ENCODE results near the gene KIF26A.

Gene KIF26A

DNA sequence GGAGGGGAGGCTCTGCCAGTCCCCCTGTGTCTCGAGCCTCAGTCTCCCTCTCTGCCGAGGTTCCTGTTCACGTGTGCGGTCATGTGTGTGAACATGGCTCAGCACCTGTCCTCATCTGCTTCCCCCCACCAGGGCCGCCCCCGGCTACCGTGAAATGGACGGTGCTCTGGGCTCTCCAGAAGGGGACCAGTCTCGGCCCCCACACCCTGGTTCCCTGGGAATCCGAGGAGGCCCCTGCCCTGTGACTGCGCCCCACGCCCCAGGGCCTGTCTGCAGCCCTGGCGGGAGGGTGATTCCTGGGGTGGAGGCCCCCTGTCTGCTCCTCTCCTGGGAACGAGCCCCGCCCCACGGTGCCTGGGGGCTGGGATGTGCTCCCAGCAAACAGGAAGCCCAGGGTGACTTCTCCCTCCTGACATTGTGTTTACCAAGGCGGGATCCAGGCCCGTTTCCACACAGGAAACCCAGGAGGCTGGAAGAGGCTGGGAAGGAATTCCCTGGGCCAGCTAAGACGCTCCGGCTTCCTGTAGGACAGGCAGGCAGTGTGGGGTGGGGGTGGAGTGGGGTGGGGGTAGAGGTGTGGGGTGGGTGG, 46.6 kb downstream of the KIF26A start:
- Histone ChIP-seq H3K27me3 (replicated peaks; ENCODE audit: control insufficient read depth, insufficient read depth, low read length) (peaks cover 1% of the 10 kb centered on the region; the same call in 1 of the 2 replicates), H3K36me3 (ENCODE audit: control insufficient read depth, insufficient read depth, low read length) (no peaks in the 10 kb centered on the region), H3K4me3 (replicated peaks; ENCODE audit: low read depth, low read length) (no peak overlapping the region)
- TF ChIP-seq, protein P1, sequence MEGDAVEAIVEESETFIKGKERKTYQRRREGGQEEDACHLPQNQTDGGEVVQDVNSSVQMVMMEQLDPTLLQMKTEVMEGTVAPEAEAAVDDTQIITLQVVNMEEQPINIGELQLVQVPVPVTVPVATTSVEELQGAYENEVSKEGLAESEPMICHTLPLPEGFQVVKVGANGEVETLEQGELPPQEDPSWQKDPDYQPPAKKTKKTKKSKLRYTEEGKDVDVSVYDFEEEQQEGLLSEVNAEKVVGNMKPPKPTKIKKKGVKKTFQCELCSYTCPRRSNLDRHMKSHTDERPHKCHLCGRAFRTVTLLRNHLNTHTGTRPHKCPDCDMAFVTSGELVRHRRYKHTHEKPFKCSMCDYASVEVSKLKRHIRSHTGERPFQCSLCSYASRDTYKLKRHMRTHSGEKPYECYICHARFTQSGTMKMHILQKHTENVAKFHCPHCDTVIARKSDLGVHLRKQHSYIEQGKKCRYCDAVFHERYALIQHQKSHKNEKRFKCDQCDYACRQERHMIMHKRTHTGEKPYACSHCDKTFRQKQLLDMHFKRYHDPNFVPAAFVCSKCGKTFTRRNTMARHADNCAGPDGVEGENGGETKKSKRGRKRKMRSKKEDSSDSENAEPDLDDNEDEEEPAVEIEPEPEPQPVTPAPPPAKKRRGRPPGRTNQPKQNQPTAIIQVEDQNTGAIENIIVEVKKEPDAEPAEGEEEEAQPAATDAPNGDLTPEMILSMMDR (IDR thresholded peaks at IDR 0.05; ENCODE audit: insufficient read depth, low read length, poor library complexity, severe bottlenecking) = no peak
- no peak for DNase-seq (ENCODE audit: extremely low read depth, insufficient read length)

DNA sequence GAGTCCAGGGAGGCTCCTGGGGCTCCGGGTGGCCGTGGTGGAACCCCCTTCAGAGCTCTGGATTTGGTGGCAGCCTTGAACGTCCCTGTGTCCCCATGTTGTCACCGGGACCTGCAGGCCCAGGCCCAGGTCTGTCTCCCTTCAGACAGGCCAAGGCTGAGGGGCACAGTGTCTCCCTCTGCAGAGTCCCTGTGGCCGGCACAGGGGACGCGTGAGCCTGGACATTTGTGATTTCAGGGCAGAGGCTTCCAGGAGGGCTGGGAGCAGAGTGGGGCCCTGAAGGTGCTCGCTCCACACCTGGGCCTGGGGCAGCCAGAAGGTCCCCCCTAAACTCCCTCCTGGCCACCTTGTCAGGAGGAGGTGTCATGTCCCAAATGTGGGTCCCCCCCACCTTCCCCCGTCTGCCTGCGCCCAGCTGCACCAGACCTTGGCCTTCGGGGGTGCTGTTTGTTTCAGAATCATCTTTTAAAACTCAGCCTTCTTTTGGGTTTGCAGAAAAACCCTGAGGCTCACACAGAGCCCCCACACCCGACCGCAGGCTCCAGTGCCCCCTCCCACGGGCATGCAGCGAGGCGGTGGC, 47.6 kb downstream of the KIF26A start:
- H3K27me3 ChIP-seq (replicated peaks; ENCODE audit: control insufficient read depth, insufficient read depth, low read length) = peaks cover 1% of the 10 kb centered on the region; the same call in 1 of the 2 replicates
- H3K36me3 ChIP-seq (ENCODE audit: control insufficient read depth, insufficient read depth, low read length) = no peaks in the 10 kb centered on the region
- no peak for DNase-seq (ENCODE audit: extremely low read depth, insufficient read length)
- no peak overlapping the region for H3K4me3 ChIP-seq (replicated peaks; ENCODE audit: low read depth, low read length)
- TF ChIP-seq, protein P1 (IDR thresholded peaks at IDR 0.05; ENCODE audit: insufficient read depth, low read length, poor library complexity, severe bottlenecking) = no peak

DNA sequence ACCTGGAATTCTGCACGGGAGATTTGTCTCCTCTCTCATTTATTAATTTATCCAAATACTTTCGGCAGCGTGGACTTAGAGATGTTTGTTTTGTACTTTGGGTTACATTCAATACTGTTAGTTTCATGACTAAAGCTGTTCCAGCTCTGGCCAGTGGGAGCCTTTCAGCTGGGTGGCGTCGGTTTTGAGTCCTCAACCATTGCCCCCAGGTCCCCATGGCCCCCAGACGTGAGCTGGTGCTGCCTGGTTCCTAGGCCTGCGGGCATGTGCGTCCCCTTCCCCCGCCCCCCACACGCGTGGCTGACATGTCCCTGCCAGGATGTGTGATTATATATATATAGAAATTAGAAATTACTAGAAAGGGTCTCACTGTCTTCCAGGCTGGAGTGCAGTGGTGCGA, 48.2 kb downstream of the KIF26A start:
- Histone ChIP-seq H3K36me3 (ENCODE audit: control insufficient read depth, insufficient read depth, low read length) (no peaks in the 10 kb centered on the region), H3K27me3 (replicated peaks; ENCODE audit: control insufficient read depth, insufficient read depth, low read length) (peaks cover 1% of the 10 kb centered on the region; the same call in 1 of the 2 replicates), H3K4me3 (replicated peaks; ENCODE audit: low read depth, low read length) (no peak overlapping the region)
- TF ChIP-seq, protein P1 (IDR thresholded peaks at IDR 0.05; ENCODE audit: insufficient read depth, low read length, poor library complexity, severe bottlenecking) = peak; percentile 0
- DNase-seq (ENCODE audit: extremely low read depth, insufficient read length) = no peak

GRCh38 chr14:104187121-104187889, 48.9 kb downstream of the KIF26A start:
- DNase-seq (ENCODE audit: extremely low read depth, insufficient read length) = no peak
- Histone ChIP-seq H3K4me3 (replicated peaks; ENCODE audit: low read depth, low read length) (no peak overlapping the region), H3K36me3 (ENCODE audit: control insufficient read depth, insufficient read depth, low read length) (no peaks in the 10 kb centered on the region), H3K27me3 (replicated peaks; ENCODE audit: control insufficient read depth, insufficient read depth, low read length) (peaks cover 1% of the 10 kb centered on the region; the same call in 1 of the 2 replicates)
- TF ChIP-seq, protein P1 (IDR thresholded peaks at IDR 0.05; ENCODE audit: insufficient read depth, low read length, poor library complexity, severe bottlenecking) = no peak

GRCh38 chr14:104187931-104188726, 49.7 kb downstream of the KIF26A start:
- Histone ChIP-seq H3K4me3 (replicated peaks; ENCODE audit: low read depth, low read length) (no peak overlapping the region), H3K27me3 (replicated peaks; ENCODE audit: control insufficient read depth, insufficient read depth, low read length) (peaks cover 1% of the 10 kb centered on the region; the same call in 1 of the 2 replicates), H3K36me3 (ENCODE audit: control insufficient read depth, insufficient read depth, low read length) (no peaks in the 10 kb centered on the region)
- TF ChIP-seq, protein P1 (IDR thresholded peaks at IDR 0.05; ENCODE audit: insufficient read depth, low read length, poor library complexity, severe bottlenecking) = no peak
- no peak for DNase-seq (ENCODE audit: extremely low read depth, insufficient read length)
